ENCODE measurements around the gene RAB11FIP4. TPM values are rescaled to one million over a fixed set of nuclear protein-coding genes. Genes with fewer than 3 reads are reported as not detected.

The RAB11FIP4 gene
- total and polyA plus RNA-seq, 8 donors, result 4.7 to 121 (median 11.7) TPM

DNA sequence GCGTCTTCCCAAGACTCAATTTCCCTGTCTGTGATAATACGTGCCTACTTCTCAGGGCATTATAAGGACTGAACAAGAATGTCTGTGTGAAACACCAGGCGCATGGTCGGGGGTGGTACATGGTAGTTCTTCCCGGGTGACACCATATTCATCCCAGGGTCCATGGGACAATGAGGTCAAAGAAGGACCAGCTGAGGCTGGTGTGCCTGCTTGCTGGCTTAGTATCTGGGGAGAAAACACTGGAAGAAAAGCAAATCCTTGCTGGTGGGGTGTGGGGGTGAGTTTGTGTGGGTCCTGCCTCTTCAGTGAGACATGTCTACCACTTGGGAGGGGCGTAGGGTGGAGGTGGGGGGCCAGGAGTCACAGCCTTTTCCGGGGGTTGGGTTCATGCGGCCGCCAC lies 174.2 kb downstream of the RAB11FIP4 start:
- no peak for DNase-seq
- TF ChIP-seq, protein P1, sequence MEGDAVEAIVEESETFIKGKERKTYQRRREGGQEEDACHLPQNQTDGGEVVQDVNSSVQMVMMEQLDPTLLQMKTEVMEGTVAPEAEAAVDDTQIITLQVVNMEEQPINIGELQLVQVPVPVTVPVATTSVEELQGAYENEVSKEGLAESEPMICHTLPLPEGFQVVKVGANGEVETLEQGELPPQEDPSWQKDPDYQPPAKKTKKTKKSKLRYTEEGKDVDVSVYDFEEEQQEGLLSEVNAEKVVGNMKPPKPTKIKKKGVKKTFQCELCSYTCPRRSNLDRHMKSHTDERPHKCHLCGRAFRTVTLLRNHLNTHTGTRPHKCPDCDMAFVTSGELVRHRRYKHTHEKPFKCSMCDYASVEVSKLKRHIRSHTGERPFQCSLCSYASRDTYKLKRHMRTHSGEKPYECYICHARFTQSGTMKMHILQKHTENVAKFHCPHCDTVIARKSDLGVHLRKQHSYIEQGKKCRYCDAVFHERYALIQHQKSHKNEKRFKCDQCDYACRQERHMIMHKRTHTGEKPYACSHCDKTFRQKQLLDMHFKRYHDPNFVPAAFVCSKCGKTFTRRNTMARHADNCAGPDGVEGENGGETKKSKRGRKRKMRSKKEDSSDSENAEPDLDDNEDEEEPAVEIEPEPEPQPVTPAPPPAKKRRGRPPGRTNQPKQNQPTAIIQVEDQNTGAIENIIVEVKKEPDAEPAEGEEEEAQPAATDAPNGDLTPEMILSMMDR (IDR thresholded peaks at IDR 0.05), result no peak
- TF ChIP-seq POLR2A (IDR thresholded peaks at IDR 0.05) (no peak), POLR2AphosphoS5 (IDR thresholded peaks at IDR 0.05) (no peak), EP300 (IDR thresholded peaks at IDR 0.05) (no peak)
- peak overlapping the region in 4 of 5 donors; percentile 21 to 79 (median 52) for H3K27ac ChIP-seq
- 83 to 88% (median 86%) methylated on average over 9 of the region's 9 CpGs for WGBS, 5 donors
- H3K4me3 ChIP-seq, result no peak overlapping the region
- H3K4me1 ChIP-seq, result peaks cover 58 to 99% (median 82%) of the 10 kb centered on the region in 4 donors
- H3K9me3 ChIP-seq, result no peaks in the 10 kb centered on the region
- H3K27me3 ChIP-seq, result no peaks in the 10 kb centered on the region
- H3K36me3 ChIP-seq, result no peaks in the 10 kb centered on the region
- intact Hi-C loops (cut with DNase I; ENCODE audit: low total_unique reads), result no loop called here

DNA sequence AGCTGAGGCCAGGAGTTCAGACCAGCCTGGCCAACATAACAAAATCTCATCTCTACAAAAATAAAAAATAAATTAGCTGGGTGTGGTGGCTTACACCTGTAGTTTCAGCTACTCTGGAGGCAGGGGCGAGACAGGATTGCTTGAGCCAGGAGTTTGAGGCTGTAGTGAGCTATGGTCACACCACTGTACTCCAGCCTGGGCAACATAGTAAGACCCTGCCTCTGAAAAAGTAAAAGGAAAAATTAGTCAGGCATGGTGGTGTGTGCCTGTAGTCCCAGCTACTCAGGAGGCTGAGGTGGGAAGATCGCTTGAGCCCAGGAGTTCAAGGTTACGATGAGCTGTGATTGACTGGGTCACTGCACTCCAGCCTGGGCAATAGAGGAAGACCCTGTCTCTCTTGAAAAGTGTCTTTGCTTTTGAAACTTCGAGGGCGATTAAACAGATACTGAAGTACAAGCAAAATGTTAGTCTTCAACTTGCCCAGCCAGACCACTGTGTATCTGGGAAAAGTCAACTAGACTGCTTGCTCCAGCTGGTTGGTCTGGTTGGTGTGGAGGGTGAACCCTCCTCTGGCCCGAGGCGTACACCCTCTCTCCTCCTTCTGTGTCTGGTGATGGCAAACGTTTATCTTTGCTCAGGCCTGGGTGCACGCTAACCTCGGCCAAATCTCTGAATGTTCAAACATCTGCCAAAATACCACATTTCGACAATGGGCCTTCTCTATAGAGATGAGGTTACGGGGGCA lies 174.9 kb downstream of the RAB11FIP4 start:
- no peaks in the 10 kb centered on the region for H3K36me3 ChIP-seq
- no peak for DNase-seq
- peak overlapping the region in 2 of 5 donors; percentile 65 to 79 for H3K27ac ChIP-seq
- intact Hi-C loops (cut with DNase I; ENCODE audit: low total_unique reads), result no loop called here
- no peaks in the 10 kb centered on the region for H3K27me3 ChIP-seq
- H3K4me3 ChIP-seq, result no peak overlapping the region
- TF ChIP-seq POLR2AphosphoS5 (IDR thresholded peaks at IDR 0.05) (no peak), EP300 (IDR thresholded peaks at IDR 0.05) (no peak), POLR2A (IDR thresholded peaks at IDR 0.05) (no peak)
- TF ChIP-seq, protein P1 (IDR thresholded peaks at IDR 0.05), result no peak
- H3K4me1 ChIP-seq, result peaks cover 59 to 99% (median 82%) of the 10 kb centered on the region in 4 donors
- WGBS, 5 donors, result 57 to 82% (median 66%) methylated on average over 12 of the region's 12 CpGs
- H3K9me3 ChIP-seq, result no peaks in the 10 kb centered on the region

DNA sequence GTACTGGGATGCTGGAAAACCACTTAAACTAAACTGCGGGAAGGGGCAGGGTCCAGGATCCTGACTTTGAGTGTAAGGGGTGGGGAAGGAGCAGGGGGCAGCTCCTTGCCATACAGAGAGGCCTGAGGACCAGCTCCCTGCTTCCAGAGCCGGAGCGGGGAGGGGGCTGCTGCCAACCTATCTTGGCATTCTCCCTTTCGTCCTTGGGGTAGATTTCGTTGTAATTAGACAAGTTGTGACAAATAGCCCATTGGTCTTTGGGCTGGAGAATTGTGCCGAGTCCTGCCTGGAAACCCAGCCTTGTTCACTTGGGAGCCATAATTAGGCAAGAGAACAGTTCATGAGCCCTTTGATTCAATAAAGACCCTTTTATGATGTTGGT lies 175.5 kb downstream of the RAB11FIP4 start:
- Histone ChIP-seq H3K36me3 (no peaks in the 10 kb centered on the region), H3K4me1 (peaks cover 60 to 99% (median 81%) of the 10 kb centered on the region in 4 donors), H3K9me3 (no peaks in the 10 kb centered on the region), H3K27ac (peak overlapping the region in 2 of 5 donors; percentile 65 to 79), H3K27me3 (no peaks in the 10 kb centered on the region), H3K4me3 (no peak overlapping the region)
- no peak for TF ChIP-seq POLR2A (IDR thresholded peaks at IDR 0.05)
- TF ChIP-seq POLR2AphosphoS5 (IDR thresholded peaks at IDR 0.05), result no peak
- TF ChIP-seq EP300 (IDR thresholded peaks at IDR 0.05), result no peak
- no peak for DNase-seq
- intact Hi-C loops (cut with DNase I; ENCODE audit: low total_unique reads), result no loop called here
- 82 to 98% (median 88%) methylated on average over 6 of the region's 6 CpGs for WGBS, 5 donors

DNA sequence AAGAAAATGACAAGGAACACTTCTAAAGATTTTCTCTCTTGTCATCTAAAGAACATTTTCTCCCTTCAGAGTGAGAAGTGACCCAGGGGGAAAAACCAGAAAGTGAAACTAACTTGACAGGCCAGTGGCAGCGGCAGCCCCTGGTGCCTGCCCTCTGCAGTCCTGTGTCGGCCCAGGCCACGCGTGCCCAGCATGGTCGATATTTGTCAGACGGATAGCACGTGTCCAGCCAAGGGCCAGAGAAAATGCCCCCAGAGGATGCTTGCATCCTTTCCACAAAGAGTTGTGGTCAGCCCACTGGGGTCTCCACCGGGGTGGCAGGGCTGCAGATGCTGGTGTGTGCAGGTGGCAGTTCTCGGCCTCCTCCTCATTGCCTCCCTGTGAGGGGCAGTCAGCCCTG lies 176.6 kb downstream of the RAB11FIP4 start:
- Histone ChIP-seq H3K4me3 (peak overlapping the region in 1 of 4 donors; percentile 10), H3K27ac (peak overlapping the region in 4 of 5 donors; percentile 32 to 79 (median 62)), H3K27me3 (no peaks in the 10 kb centered on the region), H3K4me1 (peaks cover 60 to 98% (median 82%) of the 10 kb centered on the region in 4 donors), H3K36me3 (no peaks in the 10 kb centered on the region), H3K9me3 (no peaks in the 10 kb centered on the region)
- intact Hi-C loops (cut with DNase I; ENCODE audit: low total_unique reads), result no loop called here
- no peak for TF ChIP-seq POLR2A (IDR thresholded peaks at IDR 0.05)
- no peak for TF ChIP-seq EP300 (IDR thresholded peaks at IDR 0.05)
- TF ChIP-seq, protein P1 (IDR thresholded peaks at IDR 0.05), result no peak
- TF ChIP-seq POLR2AphosphoS5 (IDR thresholded peaks at IDR 0.05), result no peak
- DNase-seq, result no peak
- WGBS, 5 donors, result 56 to 88% (median 85%) methylated on average over 8 to 9 of the region's 9 CpGs

DNA sequence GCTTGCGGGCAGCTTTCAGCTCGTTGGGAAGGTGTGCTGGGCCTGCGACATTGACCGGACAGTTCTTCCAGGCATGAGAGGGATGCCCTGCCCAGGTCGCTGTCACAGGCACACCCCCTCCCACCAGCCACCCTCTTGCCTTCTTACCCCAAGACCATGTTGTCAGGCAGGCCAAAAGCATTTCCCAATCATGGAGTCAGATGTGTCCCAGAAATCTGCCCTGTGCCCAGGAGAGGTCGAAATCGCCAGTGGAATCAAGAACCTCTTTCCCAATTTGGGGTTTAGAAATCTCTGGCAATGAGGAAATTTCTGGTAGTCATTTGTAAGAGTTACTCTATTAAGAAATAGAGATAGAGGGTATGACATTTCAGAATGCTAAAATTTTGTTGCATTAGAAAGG lies 177.1 kb downstream of the RAB11FIP4 start:
- WGBS, 5 donors, result 89 to 97% (median 93%) methylated on average over 4 to 7 of the region's 7 CpGs
- DNase-seq, result no peak

More for the DNA sequence above, 177.1 kb downstream of the RAB11FIP4 start:
- peaks cover 64 to 99% (median 84%) of the 10 kb centered on the region in 4 donors for H3K4me1 ChIP-seq
- H3K36me3 ChIP-seq, result no peaks in the 10 kb centered on the region
- no peaks in the 10 kb centered on the region for H3K27me3 ChIP-seq
- H3K9me3 ChIP-seq, result no peaks in the 10 kb centered on the region
- peak overlapping the region in 1 of 4 donors; percentile 10 for H3K4me3 ChIP-seq
- H3K27ac ChIP-seq, result peak overlapping the region in 4 of 5 donors; percentile 32 to 79 (median 62)
- TF ChIP-seq POLR2AphosphoS5 (IDR thresholded peaks at IDR 0.05) (peak in 1 of 3 donors; percentile 11), POLR2A (IDR thresholded peaks at IDR 0.05) (no peak), EP300 (IDR thresholded peaks at IDR 0.05) (no peak)
- intact Hi-C loops (cut with DNase I; ENCODE audit: low total_unique reads), result no loop called here

Measured in stomach (tissue), 9 donors.